Astrocyte (in vitro differentiated cells and primary cell): ENCODE results near the gene ORAI3. TPM values are rescaled to one million over a fixed set of nuclear protein-coding genes. Genes with fewer than 3 reads are reported as not detected.

Experiments
- DNase-seq: peaks from one replicate; pipeline ENCODE4 v3.0.0-alpha.2; 2010; ENCODE audit warnings: low read depth
- FAIRE-seq: peaks from 2 replicates; lab custom pipeline; 2011; peaks lifted over from hg19 to GRCh38; lab: Jason Lieb, UNC
- H2AFZ ChIP-seq: 2 replicates; pipeline ENCODE4 v1.6.0; 2012; ENCODE audit warnings: low read depth, low read length, inconsistent platforms
- H3K27ac ChIP-seq: 2 replicates; pipeline ENCODE4 v1.5.1; 2011; ENCODE audit warnings: low read depth, low read length, inconsistent platforms
- H3K27me3 ChIP-seq: 2 replicates; pipeline ENCODE4 v1.6.0; 2011; ENCODE audit warnings: low read length, inconsistent platforms; ENCODE audit not compliant: insufficient read depth
- H3K36me3 ChIP-seq: 2 replicates; pipeline ENCODE4 v1.5.1; 2011; ENCODE audit warnings: low read length, inconsistent platforms; ENCODE audit not compliant: insufficient read depth
- H3K4me1 ChIP-seq: 2 replicates; pipeline ENCODE4 v1.5.1; 2011; ENCODE audit warnings: low read length, inconsistent platforms; ENCODE audit not compliant: insufficient read depth
- H3K4me2 ChIP-seq: 2 replicates; pipeline ENCODE4 v1.6.0; 2012; ENCODE audit warnings: low read length, inconsistent platforms
- H3K4me3 ChIP-seq: 2 replicates; pipeline ENCODE4 v1.5.1; 2011; ENCODE audit warnings: low read depth, mild to moderate bottlenecking, low read length, inconsistent platforms; ENCODE audit not compliant: insufficient read depth
- H3K79me2 ChIP-seq: 2 replicates; pipeline ENCODE4 v1.6.0; 2012; ENCODE audit warnings: mild to moderate bottlenecking, low read length, inconsistent platforms; ENCODE audit not compliant: insufficient read depth
- H3K9ac ChIP-seq: 2 replicates; pipeline ENCODE4 v1.6.0; 2012; ENCODE audit warnings: mild to moderate bottlenecking, low read length, inconsistent platforms
- H3K9me3 ChIP-seq: 2 replicates; pipeline ENCODE4 v1.5.1; 2012; ENCODE audit warnings: low read depth, mild to moderate bottlenecking, low read length, inconsistent platforms; ENCODE audit not compliant: insufficient read depth
- H4K20me1 ChIP-seq: 2 replicates; pipeline ENCODE4 v1.6.0; 2012; ENCODE audit warnings: low read length, inconsistent platforms; ENCODE audit not compliant: insufficient read depth
- H3K27ac Mint-ChIP-seq: one replicate; pipeline ENCODE4 v1.8.0; 2021; ENCODE audit warnings: mild to moderate bottlenecking, mixed read lengths; ENCODE audit not compliant: unreplicated experiment
- H3K27me3 Mint-ChIP-seq: one replicate; pipeline ENCODE4 v1.8.0; 2021; ENCODE audit warnings: low read depth, mixed read lengths; ENCODE audit not compliant: unreplicated experiment
- H3K36me3 Mint-ChIP-seq: one replicate; pipeline ENCODE4 v1.8.0; 2021; ENCODE audit warnings: low read depth, mixed read lengths; ENCODE audit not compliant: unreplicated experiment
- H3K4me1 Mint-ChIP-seq: one replicate; pipeline ENCODE4 v1.8.0; 2021; ENCODE audit warnings: low read depth, mixed read lengths; ENCODE audit not compliant: unreplicated experiment
- H3K4me3 Mint-ChIP-seq: one replicate; pipeline ENCODE4 v1.8.0; 2021; ENCODE audit warnings: mild to moderate bottlenecking, moderate library complexity, mixed read lengths; ENCODE audit not compliant: unreplicated experiment
- H3K9me3 Mint-ChIP-seq: one replicate; pipeline ENCODE4 v1.8.0; 2021; ENCODE audit warnings: mild to moderate bottlenecking, mixed read lengths; ENCODE audit not compliant: unreplicated experiment
- CTCF ChIP-seq: IDR thresholded peaks from 2 replicates; pipeline ENCODE4 v1.5.1; 2011; ENCODE audit warnings: low read depth, mild to moderate bottlenecking, inconsistent platforms, low read length, moderate library complexity; ENCODE audit not compliant: insufficient read depth
- EZH2 ChIP-seq: IDR thresholded peaks from 2 replicates; pipeline ENCODE4 v1.6.1; 2012; ENCODE audit warnings: mild to moderate bottlenecking, low read length, inconsistent platforms; ENCODE audit not compliant: insufficient read depth
- total RNA-seq: library from RNA; stranded (reverse); gene quantifications from 2 replicates; pipeline ENCODE4 v1.2.1, GENCODE V29; 2021

The ORAI3 gene
- total RNA-seq, 1 donor from 2014 or later = 21.1 TPM

- no peaks in the 10 kb centered on the region for H3K36me3 ChIP-seq
- FAIRE-seq (no peak), DNase-seq (peak; percentile 87)
- H3K27ac ChIP-seq = peak overlapping the region; percentile 98
- H3K4me2 ChIP-seq = peak overlapping the region; percentile 98
- H4K20me1 ChIP-seq = peaks cover 6% of the 10 kb centered on the region
- peak overlapping the region; percentile 62 for H3K4me3 Mint-ChIP-seq
- H3K36me3 Mint-ChIP-seq = peaks cover 8% of the 10 kb centered on the region
- peak overlapping the region; percentile 90 for H3K9ac ChIP-seq
- H3K9me3 ChIP-seq = no peaks in the 10 kb centered on the region
- peak overlapping the region; percentile 30 for H2AFZ ChIP-seq
- peak overlapping the region; percentile 99 for H3K27ac Mint-ChIP-seq
- peaks cover 38% of the 10 kb centered on the region for H3K4me1 ChIP-seq
- H3K4me1 Mint-ChIP-seq = peaks cover 38% of the 10 kb centered on the region
- H3K4me3 ChIP-seq = peak overlapping the region; percentile 57
- peaks cover 14% of the 10 kb centered on the region for H3K79me2 ChIP-seq
- H3K9me3 Mint-ChIP-seq = no peaks in the 10 kb centered on the region
- no peaks in the 10 kb centered on the region for H3K27me3 Mint-ChIP-seq
- H3K27me3 ChIP-seq = no peaks in the 10 kb centered on the region
- TF ChIP-seq CTCF (no peak), EZH2 (no peak)
Observed at GRCh38 chr16:30997725-30998711, 49.1 kb downstream of the ORAI3 start.

GRCh38 chr16:30998852-30999761 is 50.2 kb downstream of the ORAI3 start:
- Histone ChIP-seq H2AFZ (no peak overlapping the region), H3K9ac (peak overlapping the region; percentile 90), H3K4me1 (peaks cover 38% of the 10 kb centered on the region), H3K9me3 (no peaks in the 10 kb centered on the region), H4K20me1 (peaks cover 6% of the 10 kb centered on the region), H3K4me2 (peak overlapping the region; percentile 98), H3K27ac (peak overlapping the region; percentile 98), H3K79me2 (peaks cover 24% of the 10 kb centered on the region), H3K27me3 (no peaks in the 10 kb centered on the region), H3K4me3 (no peak overlapping the region), H3K36me3 (no peaks in the 10 kb centered on the region)
- peaks cover 48% of the 10 kb centered on the region for H3K4me1 Mint-ChIP-seq
- H3K27me3 Mint-ChIP-seq = no peaks in the 10 kb centered on the region
- no peak for FAIRE-seq
- peaks cover 8% of the 10 kb centered on the region for H3K36me3 Mint-ChIP-seq
- H3K4me3 Mint-ChIP-seq = peak overlapping the region; percentile 62
- H3K27ac Mint-ChIP-seq = peak overlapping the region; percentile 99
- TF ChIP-seq CTCF = no peak
- no peak for TF ChIP-seq EZH2
- no peaks in the 10 kb centered on the region for H3K9me3 Mint-ChIP-seq
- DNase-seq = peak; percentile 50
